ENCODE data around the gene SLC12A7. TPM values are rescaled to one million over a fixed set of nuclear protein-coding genes. Genes with fewer than 3 reads are reported as not detected.

SLC12A7 gene
- total and polyA plus RNA-seq, 12 donors = 36.3 to 208 (median 143) TPM

DNA sequence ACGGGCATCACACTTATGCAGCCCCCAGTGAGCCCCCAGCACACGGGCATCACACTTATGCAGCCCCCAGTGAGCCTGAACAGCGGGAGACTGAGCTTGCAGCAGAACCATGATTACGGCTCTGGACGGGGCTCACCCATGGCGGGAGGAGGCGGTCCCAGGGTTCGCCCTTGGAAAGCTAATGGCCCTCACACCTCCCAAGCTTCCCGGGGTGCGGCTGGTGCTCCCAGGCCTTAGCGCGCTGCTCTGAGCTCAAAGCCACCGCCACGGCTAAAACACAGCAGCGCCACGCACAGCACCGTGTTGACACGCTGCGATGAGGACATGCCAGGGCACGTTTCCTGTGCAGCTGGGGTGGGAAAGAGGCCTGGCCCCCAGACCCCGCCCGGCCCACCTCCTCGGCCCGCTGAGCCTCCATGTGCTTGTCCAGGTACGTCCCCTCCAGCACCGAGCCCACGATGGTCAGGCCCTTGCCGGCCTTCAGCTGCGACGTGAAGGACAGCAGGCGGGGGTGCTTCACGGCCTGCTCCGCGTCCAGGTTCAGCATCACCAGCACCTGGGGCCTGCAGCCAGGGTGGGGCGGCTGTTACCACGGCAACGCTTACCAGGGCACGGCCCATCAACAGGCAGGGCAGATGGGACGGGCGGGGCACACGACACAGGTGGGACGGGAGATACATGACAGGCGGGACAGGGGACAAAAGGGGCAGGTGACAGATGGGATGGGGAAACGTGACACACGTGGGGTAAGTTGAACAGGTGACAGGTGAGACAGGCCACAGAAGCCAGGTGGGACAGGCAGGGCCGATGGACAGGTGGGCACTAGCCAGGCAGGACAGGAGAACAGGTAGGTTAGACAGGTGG, 38.4 kb downstream of the SLC12A7 start:
- no peak overlapping the region for H3K27ac ChIP-seq
- intact Hi-C loops (cut with DNase I) = no loop called here
- ATAC-seq = no peak
- no peak for TF ChIP-seq CTCF (IDR thresholded peaks at IDR 0.05)
- DNase-seq = no peak
- 91% methylated on average over 45 to 46 of the region's 46 CpGs for WGBS, 2 donors
- H3K27me3 ChIP-seq = no peaks in the 10 kb centered on the region
- H3K36me3 ChIP-seq = peaks cover 0 to 68% (median 61%) of the 10 kb centered on the region in 9 donors
- H3K9me3 ChIP-seq = no peaks in the 10 kb centered on the region
- no peak overlapping the region for H3K4me3 ChIP-seq
- H3K4me1 ChIP-seq = peaks cover 0 to 10% (median 4%) of the 10 kb centered on the region in 9 donors

GRCh38 chr5:1069720-1070088, 42.2 kb downstream of the SLC12A7 start:
- 79 to 87% methylated on average over 14 of the region's 15 CpGs for WGBS, 2 donors
- intact Hi-C loops (cut with DNase I) = loop anchor here in 2 of 10 donors (2.0 to 10.0 kb wide), 2 partner anchors 19 to 75 kb away; no protein-coding TSS in a partner anchor
- ATAC-seq = no peak

GRCh38 chr5:1068895-1069719, 42.8 kb downstream of the SLC12A7 start:
- H3K4me1 ChIP-seq = peaks cover 0 to 28% (median 10%) of the 10 kb centered on the region in 9 donors
- peak overlapping the region in 4 of 10 donors; percentile 8 to 48 (median 27) for H3K27ac ChIP-seq
- peaks cover 0 to 64% (median 32%) of the 10 kb centered on the region in 9 donors for H3K36me3 ChIP-seq
- H3K4me3 ChIP-seq = no peak overlapping the region
- TF ChIP-seq CTCF (IDR thresholded peaks at IDR 0.05) = no peak
- H3K27me3 ChIP-seq = no peaks in the 10 kb centered on the region
- intact Hi-C loops (cut with DNase I) = loop anchor here in 2 of 10 donors (2.0 to 10.0 kb wide), 2 partner anchors 20 to 76 kb away; no protein-coding TSS in a partner anchor
- H3K9me3 ChIP-seq = no peaks in the 10 kb centered on the region
- DNase-seq (peak in 1 of 2 donors; percentile 10), ATAC-seq (peak in 6 of 8 donors; percentile 3 to 40 (median 26))
- WGBS, 2 donors = 82 to 89% methylated on average over 33 of the region's 33 CpGs

More at GRCh38 chr5:1069720-1070088, 42.2 kb downstream of the SLC12A7 start:
- H3K27ac ChIP-seq = no peak overlapping the region
- no peak for TF ChIP-seq CTCF (IDR thresholded peaks at IDR 0.05)
- peaks cover 0 to 65% (median 38%) of the 10 kb centered on the region in 9 donors for H3K36me3 ChIP-seq
- peaks cover 0 to 28% (median 10%) of the 10 kb centered on the region in 9 donors for H3K4me1 ChIP-seq
- H3K9me3 ChIP-seq = no peaks in the 10 kb centered on the region
- no peak overlapping the region for H3K4me3 ChIP-seq
- no peak for DNase-seq
- no peaks in the 10 kb centered on the region for H3K27me3 ChIP-seq
